Fibroblast of skin of right quadriceps (primary cell): ENCODE results near the gene HEXIM2.

Source experiments
- DNase-seq: peaks from one replicate; pipeline ENCODE4 v3.0.0-alpha.2; 2013

HEXIM2 gene

DNA sequence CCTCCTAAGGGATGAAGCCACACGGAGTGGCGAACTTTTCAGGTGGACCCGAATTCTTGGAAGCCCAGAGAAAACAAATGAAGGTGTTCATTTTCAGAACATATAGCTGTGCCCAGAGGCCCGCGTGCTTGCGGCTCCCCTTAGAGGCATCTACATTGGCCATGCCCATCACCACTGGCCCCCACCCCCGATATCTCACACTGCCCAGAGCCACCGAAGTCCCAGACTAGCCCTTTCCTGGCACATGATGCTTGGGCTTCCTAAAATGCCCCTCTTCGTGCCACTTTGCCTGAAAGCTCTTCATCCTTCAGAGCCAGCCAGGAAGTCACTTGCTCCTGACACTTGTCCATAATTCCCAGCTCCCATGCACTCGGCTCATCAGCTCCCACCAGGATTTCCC is 15.5 kb upstream of the HEXIM2 start:
- DNase-seq = no peak

- DNase-seq = no peak
Observed at GRCh38 chr17:45146592-45146889, 15.1 kb upstream of the HEXIM2 start.

DNA sequence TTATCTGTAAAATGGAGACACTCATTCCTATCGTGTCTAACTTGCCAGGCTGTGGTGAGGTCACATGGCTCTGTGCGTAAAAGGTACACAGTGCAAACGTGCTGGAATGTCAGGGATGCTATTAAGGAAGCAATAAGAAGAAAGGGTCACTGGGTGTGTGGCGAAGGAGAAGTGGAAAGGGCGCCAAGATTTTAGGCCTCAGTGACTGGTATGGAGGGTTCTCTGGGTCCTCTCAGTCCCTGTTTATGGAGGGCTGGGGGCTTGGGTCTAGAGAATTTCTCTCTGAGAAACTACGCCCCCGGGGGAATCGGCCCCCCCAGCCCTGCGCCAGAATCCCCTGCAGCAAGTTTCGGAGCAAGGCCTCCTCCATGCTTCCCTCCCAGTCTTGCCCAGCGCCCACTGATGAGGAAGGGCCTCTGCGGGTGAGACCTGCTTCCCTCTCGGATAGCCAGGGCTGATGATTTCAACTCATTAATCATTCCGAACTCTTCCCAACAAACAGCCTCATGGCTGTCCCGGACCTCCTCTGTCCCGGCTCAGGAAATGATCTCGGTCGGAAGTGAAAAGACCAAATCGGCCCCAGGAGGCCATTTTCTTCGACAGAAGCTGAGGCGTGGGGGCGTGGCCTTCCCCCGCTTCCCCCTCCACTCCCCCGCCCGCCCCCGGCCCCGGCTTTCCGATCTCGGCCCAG is 14.6 kb upstream of the HEXIM2 start:
- peak; percentile 68 for DNase-seq

DNA sequence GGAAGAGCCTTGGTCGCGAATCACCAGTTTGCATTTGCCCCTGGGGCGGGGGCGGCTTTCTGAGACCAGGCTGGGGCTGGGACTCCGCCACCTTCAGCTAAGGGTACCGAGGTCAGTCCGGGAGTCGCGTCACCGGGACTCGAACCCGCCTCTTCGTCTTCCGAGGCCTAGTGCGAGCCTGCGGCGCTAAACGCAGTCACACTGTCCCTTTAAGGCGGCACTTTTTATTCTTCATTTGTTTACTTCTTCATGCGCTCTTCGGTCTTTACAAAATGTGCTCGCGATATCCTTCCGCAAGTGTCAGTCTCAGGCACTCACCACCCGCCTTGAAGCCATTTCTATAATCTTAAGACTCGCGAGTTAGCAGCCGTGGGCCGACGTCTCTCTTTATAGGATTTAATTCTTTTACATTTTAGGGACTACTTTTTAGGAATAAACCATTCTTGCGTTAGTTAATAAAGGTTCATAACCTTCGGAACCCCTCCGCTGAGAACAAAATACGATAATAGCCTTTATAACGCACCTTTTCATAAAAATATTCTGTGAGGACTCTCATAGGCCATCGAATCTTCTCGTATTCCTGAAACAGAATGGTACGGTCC is 14.0 kb upstream of the HEXIM2 start:
- DNase-seq = peak; percentile 98

- DNase-seq = peak; percentile 100
Observed at GRCh38 chr17:45148183-45149036, 13.3 kb upstream of the HEXIM2 start, which contains the start of gene HEXIM1. HEXIM1 (plus strand) TSS chr17:45148475; CDS start chr17:45149191, 716 bp downstream.

- peak; percentile 82 for DNase-seq
Observed at GRCh38 chr17:45149037-45149668, 12.5 kb upstream of the HEXIM2 start.

- DNase-seq = peak; percentile 50
Observed at GRCh38 chr17:45149669-45150664, 11.7 kb upstream of the HEXIM2 start.

- no peak for DNase-seq
Observed at GRCh38 chr17:45150911-45151809, 10.5 kb upstream of the HEXIM2 start.

GRCh38 chr17:45155029-45155428 is 6.6 kb upstream of the HEXIM2 start:
- no peak for DNase-seq

- DNase-seq = no peak
Observed at GRCh38 chr17:45155483-45155882, 6.2 kb upstream of the HEXIM2 start.

DNA sequence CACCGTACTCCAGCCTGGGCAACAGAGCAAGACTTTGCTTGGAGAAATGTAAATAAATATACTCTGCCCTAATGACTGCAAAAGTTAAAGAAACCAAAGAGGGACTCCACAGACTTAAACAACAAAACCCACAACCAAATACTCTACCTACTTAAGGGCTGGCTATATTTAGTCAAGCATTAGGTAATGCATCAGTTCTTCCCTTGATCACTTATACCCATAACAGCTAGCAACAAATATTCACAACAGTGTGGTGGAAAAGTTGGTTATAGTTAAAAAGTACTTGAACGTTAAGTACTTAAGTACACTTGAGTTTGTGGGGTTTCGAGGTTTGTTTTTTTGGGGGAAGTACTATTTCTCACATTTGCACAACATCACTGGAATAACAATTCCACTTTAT is 5.4 kb upstream of the HEXIM2 start:
- no peak for DNase-seq

DNA sequence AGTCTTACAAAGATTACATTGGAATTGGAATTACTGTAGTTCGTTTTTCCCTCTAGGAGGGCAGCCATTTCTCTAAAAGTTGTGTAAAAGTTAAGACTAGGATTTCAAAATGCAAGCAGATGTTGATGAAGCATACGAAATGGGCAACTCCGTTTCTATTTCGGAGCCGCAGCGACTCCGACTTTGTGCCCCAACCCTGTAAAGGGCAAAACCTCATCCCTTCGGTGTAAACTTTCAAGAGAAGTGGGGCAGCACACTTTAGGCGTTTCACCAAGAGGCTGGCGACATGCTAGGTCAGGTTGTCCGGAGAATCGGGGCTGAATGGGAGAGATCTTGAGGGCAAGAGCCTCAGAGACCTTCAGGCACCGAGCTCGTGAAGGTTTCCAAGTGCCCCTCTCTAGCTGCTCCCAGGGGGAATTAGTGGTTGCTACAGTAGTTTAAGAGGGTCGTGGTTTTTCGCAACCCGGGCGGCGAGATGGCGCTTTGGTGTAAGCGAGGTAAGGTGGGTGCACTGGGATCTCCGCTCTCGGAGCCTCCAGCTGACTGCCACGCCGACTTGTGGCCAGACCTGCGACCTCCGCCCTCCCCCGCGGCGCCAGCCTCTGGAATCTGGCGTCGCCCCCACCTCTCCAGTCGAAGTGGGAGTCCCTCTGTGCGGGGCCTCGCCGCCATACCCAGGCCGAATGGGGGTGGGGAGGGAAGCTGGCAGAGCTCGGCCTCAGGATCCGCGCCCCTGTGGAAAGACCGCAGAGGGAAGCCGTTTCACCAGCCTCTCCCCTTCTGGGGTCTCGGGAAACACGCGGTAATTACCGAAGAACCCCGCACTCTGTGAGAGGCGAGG is 1.0 kb upstream of the HEXIM2 start:
- DNase-seq = peak; percentile 74

GRCh38 chr17:45162025-45162687 is 481 bp downstream of the HEXIM2 start:
- no peak for DNase-seq

DNA sequence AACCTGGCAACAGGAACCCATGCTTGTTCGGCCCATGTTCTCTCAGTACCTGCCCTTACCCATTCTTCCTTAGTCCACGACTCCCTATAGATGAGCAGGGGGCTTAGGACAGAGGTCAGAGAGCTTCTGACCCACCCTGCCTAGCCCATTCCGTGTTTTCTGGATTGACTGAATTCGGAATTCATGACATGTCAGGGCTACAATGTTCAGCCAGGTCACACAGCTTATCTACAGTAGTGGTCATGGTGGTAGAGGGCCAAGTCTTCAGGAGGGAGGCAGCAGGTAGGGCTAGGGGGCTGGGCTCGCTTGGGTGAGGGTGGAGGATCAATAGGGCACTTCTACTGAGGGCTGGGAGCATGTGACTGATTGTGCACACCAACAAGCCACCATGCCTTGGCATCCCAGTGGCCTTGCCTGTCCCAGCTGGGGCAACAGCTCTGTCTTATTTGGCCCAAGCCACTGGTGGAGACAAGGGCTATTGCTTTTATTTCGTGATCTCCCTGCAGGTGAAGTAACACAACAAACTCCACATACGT is 3.1 kb downstream of the HEXIM2 start:
- DNase-seq = no peak

DNA sequence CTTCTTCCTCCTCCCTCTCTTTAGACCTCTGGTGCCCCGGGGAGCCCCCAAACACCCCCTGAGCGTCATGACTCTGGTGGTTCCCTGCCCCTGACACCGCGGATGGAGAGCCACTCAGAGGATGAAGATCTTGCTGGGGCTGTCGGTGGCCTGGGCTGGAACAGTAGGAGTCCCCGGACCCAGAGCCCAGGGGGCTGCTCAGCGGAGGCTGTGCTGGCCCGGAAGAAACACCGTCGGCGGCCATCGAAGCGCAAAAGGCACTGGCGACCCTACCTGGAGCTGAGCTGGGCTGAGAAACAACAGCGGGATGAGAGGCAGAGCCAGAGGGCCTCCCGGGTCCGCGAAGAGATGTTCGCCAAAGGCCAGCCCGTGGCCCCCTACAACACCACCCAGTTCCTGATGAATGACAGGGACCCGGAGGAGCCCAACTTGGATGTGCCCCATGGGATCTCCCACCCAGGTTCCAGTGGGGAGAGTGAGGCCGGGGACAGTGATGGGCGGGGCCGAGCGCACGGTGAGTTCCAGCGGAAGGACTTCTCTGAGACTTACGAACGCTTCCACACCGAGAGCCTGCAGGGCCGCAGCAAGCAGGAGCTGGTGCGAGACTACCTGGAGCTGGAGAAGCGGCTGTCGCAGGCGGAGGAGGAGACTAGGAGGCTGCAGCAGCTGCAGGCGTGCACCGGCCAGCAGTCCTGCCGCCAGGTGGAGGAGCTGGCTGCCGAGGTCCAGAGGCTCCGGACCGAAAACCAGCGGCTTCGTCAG is 7.5 kb downstream of the HEXIM2 start:
- DNase-seq = no peak

DNA sequence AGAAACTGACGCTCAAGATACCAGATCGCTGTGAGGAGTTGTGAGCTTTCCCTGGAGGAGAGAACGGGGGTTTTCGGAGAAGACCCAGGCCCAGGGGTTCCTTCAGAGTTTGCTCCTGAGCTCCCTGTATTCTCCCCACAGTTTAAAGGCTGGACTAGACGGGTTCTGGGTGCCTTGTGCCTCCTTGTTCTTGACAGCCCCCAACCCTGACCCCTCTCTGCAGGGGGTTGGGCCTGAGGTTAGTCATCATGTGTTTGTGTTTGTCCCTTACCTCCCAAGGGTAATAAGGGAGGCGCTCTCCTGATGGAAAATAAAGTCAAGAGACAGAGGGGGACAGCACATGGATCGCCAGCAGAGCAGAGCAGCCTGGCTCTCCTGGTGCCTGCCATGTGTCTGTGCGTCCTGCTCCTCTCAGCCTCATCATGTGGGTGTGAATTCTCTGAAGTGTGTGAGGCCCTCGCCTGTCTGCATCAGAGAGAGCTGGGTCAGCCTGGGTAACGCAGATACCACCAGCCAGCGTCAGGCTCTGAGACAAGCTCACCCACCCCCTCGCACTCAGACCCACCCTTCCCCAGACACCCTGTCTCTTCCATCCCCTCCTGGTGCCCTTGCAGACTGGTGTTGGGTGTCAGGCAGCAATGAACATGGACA is 8.7 kb downstream of the HEXIM2 start:
- no peak for DNase-seq

DNA sequence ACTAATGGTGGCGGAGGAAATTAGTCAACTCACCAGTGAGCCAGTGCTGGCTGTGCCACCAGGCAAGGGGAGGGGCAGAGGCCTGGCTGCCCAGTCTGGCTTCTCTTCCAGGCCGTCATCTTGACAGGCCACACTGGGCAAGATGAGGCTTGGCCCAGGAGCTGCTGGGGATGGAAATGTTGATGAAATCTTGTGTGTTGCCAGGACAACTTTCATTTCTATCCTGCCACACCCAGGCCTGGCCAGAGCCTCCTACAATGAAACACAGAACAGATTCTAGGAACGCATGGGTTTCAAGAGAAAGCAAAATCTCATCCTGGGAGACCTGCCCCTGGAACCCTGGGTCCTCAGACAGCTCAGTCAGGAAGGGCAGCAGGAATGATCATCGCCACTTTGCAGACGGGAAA is 9.3 kb downstream of the HEXIM2 start:
- peak; percentile 59 for DNase-seq
